HCT116 (cell line): Measurements from ENCODE around the gene TAS2R46. TPM values are rescaled to one million over a fixed set of nuclear protein-coding genes. Genes with fewer than 3 reads are reported as not detected.

Experiments
- ATAC-seq: fragments of 200-7000 bp; cut with Tn5 transposase; 2 replicates; pipeline ENCODE4 v1.9.1; 2020; ENCODE audit warnings: mild to moderate bottlenecking, moderate library complexity
- BruUV-seq: library from RNA; stranded (reverse); fragments of 400-500 nt; replicated peaks from 2 replicates; lab custom pipeline; 2021; lab: Mats Ljungman, UMichigan
- CTCF ChIA-PET: fragments of 300-600 bp; sonication (Branson Sonifier 250); formaldehyde crosslinking; loops from one replicate; lab custom pipeline; 2021; ENCODE audit warnings: antibody characterized with exemption; lab: Charles Lee
- POLR2A ChIA-PET: fragments of 300-600, 350-600 bp; sonication (Branson Sonifier 250); formaldehyde crosslinking; loops from one replicate; lab custom pipeline; 2021; ENCODE audit warnings: antibody characterized with exemption; lab: Charles Lee
- RAD21 ChIA-PET, 2 experiments: fragments of 300-600 bp; sonication (Branson Sonifier 250); formaldehyde crosslinking; loops; one replicate each; lab custom pipeline; 2023; ENCODE audit warnings: low total read pairs in 2 of 2; ENCODE audit not compliant: uncharacterized antibody in 2 of 2, unreplicated experiment in 2 of 2, low non-redundant PET in 1 of 2; lab: Charles Lee
- DNase-seq: peaks from one replicate; pipeline ENCODE4 v3.0.0-alpha.2; 2010; ENCODE audit warnings: low read depth, low spot score
- H2AFZ ChIP-seq: fragments of 200-600 bp; shearing (Covaris generic), sonication (generic); 2 replicates; pipeline ENCODE4 v1.6.1; 2017; ENCODE audit warnings: low read depth, mixed run types, mixed read lengths, antibody characterized with exemption, low read length; ENCODE audit not compliant: poor library complexity, severe bottlenecking
- H3K27ac ChIP-seq: 2 replicates; pipeline ENCODE4 v1.5.1; 2012; ENCODE audit warnings: low read depth, low read length
- H3K27me3 ChIP-seq: fragments of 200-600 bp; sonication (generic); 2 replicates; pipeline ENCODE4 v1.6.1; 2016; ENCODE audit warnings: mixed run types, low read length, mixed read lengths; ENCODE audit not compliant: insufficient read depth
- H3K36me3 ChIP-seq, 2 experiments: fragments of 200-500 bp in 1 of 2; fragments of 200-600 bp in 1 of 2; sonication (Bioruptor generic) in 1 of 2; sonication (generic) in 1 of 2; 2 replicates each; pipeline versions ENCODE4 v1.5.1 to v1.6.1; 2014 to 2016; ENCODE audit warnings: low read length in 2 of 2, inconsistent platforms in 1 of 2, mixed read lengths in 1 of 2, mixed run types in 1 of 2; ENCODE audit not compliant: insufficient read depth in 2 of 2, control insufficient read depth in 1 of 2
- H3K4me1 ChIP-seq, 2 experiments: fragments of 200-600 bp in 1 of 2; sonication (generic) in 1 of 2; 2 replicates each; pipeline versions ENCODE4 v1.5.1 to v1.6.1; 2012 to 2017; ENCODE audit warnings: low read length in 2 of 2, inconsistent platforms in 1 of 2, mild to moderate bottlenecking in 1 of 2, mixed read lengths in 1 of 2, mixed run types in 1 of 2, moderate library complexity in 1 of 2; ENCODE audit not compliant: insufficient read depth in 2 of 2, control insufficient read depth in 1 of 2
- H3K4me2 ChIP-seq: fragments of 200-600 bp; sonication (generic); 2 replicates; pipeline ENCODE4 v1.6.1; 2017; ENCODE audit warnings: mixed run types, low read length, mixed read lengths
- H3K4me3 ChIP-seq, 2 experiments: fragments of 200-600 bp in 1 of 2; sonication (generic) in 1 of 2; replicated peaks in 1 of 2; 2 replicates each; pipeline ENCODE4 v1.5.1; 2011 to 2016; ENCODE audit warnings: low read length in 2 of 2, control low read depth in 1 of 2, low read depth in 1 of 2, mild to moderate bottlenecking in 1 of 2, mixed read lengths in 1 of 2, mixed run types in 1 of 2
- H3K79me2 ChIP-seq: fragments of 200-600 bp; sonication (generic); 2 replicates; pipeline ENCODE4 v1.6.1; 2017; ENCODE audit warnings: mild to moderate bottlenecking, mixed run types, low read length, moderate library complexity, mixed read lengths; ENCODE audit not compliant: insufficient read depth
- H3K9ac ChIP-seq: fragments of 200-600 bp; sonication (generic); 2 replicates; pipeline ENCODE4 v1.6.1; 2016; ENCODE audit warnings: low read length, mixed read lengths
- H3K9me2 ChIP-seq: fragments of 200-600 bp; sonication (generic), shearing (Covaris generic); 2 replicates; pipeline ENCODE4 v1.6.1; 2017; ENCODE audit warnings: mixed run types, mild to moderate bottlenecking, moderate library complexity; ENCODE audit not compliant: insufficient read depth
- H3K9me3 ChIP-seq, 2 experiments: fragments of 200-500 bp in 1 of 2; fragments of 200-600 bp in 1 of 2; sonication (Bioruptor generic) in 1 of 2; sonication (generic) in 1 of 2; 2 replicates each; pipeline ENCODE4 v1.6.1; 2014 to 2017; ENCODE audit warnings: low read length in 2 of 2, mixed read lengths in 2 of 2, inconsistent platforms in 1 of 2, low read depth in 1 of 2, mild to moderate bottlenecking in 1 of 2, mixed run types in 1 of 2, moderate library complexity in 1 of 2; ENCODE audit not compliant: control insufficient read depth in 1 of 2, insufficient read depth in 1 of 2
- H4K20me1 ChIP-seq: fragments of 200-600 bp; sonication (generic), shearing (Covaris generic); 2 replicates; pipeline ENCODE4 v1.6.1; 2017; ENCODE audit warnings: mixed run types, mild to moderate bottlenecking, moderate library complexity; ENCODE audit not compliant: insufficient read depth
- CBX3 ChIP-seq: IDR thresholded peaks from 2 replicates; pipeline ENCODE4 v1.6.1; 2012; ENCODE audit warnings: low read depth
- CTCF ChIP-seq, 3 experiments: fragments of 200-600 bp in 1 of 3; sonication (generic) in 1 of 3; IDR thresholded peaks in 2 of 3; conservative IDR thresholded peaks in 1 of 3; 2 replicates each; pipeline ENCODE4 v1.5.1; 2012 to 2017; ENCODE audit warnings: low read depth in 2 of 3, low read length in 2 of 3, antibody characterized with exemption in 1 of 3, borderline replicate concordance in 1 of 3, control low read depth in 1 of 3, mild to moderate bottlenecking in 1 of 3, mixed read lengths in 1 of 3, mixed run types in 1 of 3, moderate library complexity in 1 of 3; ENCODE audit not compliant: insufficient read depth in 1 of 3
- EGR1 ChIP-seq: IDR thresholded peaks from 2 replicates; pipeline ENCODE4 v1.6.1; 2012; ENCODE audit warnings: low read depth
- ELF1 ChIP-seq: IDR thresholded peaks from 2 replicates; pipeline ENCODE4 v1.6.1; 2012; ENCODE audit warnings: low read depth, borderline replicate concordance
- EZH2 ChIP-seq: fragments of 200-600 bp; sonication (generic); IDR thresholded peaks from 2 replicates; pipeline ENCODE4 v1.6.1; 2017; ENCODE audit warnings: antibody characterized with exemption, mixed run types
- JUND ChIP-seq: IDR thresholded peaks from 2 replicates; pipeline ENCODE4 v1.6.1; 2012
- POLR2A ChIP-seq: IDR thresholded peaks from 2 replicates; pipeline ENCODE4 v1.7.0; 2011; ENCODE audit warnings: borderline replicate concordance; ENCODE audit not compliant: insufficient read depth, insufficient read length; ENCODE audit errors: extremely low read depth
- RAD21 ChIP-seq: IDR thresholded peaks from 2 replicates; pipeline ENCODE4 v1.6.1; 2012; ENCODE audit warnings: low read depth, mild to moderate bottlenecking
- SP1 ChIP-seq: IDR thresholded peaks from 2 replicates; pipeline ENCODE4 v1.6.1; 2012; ENCODE audit warnings: low read depth
- YY1 ChIP-seq: IDR thresholded peaks from 2 replicates; pipeline ENCODE4 v1.6.1; 2011; ENCODE audit warnings: low read length, low read depth, moderate library complexity, mild to moderate bottlenecking; ENCODE audit not compliant: insufficient replicate concordance; ENCODE audit errors: extremely low read depth
- ZFX ChIP-seq: fragments of 450-650 bp; IDR thresholded peaks from 2 replicates; pipeline ENCODE4 v1.6.1; 2017
- intact Hi-C: fragments of 100-400 bp; cut with micrococcal nuclease; formaldehyde crosslinking; loops from 2 replicates; pipeline ENCODE4 v1.10.0; 2022
- total RNA-seq: library from RNA; stranded (reverse); gene quantifications from one replicate; pipeline ENCODE4 v1.2.1, GENCODE V29; 2021; ENCODE audit not compliant: unreplicated experiment
- TF ChIP-seq, protein P1 (sequence below): IDR thresholded peaks from 2 replicates; pipeline ENCODE4 v1.6.1; 2012
- TF ChIP-seq, protein P2 (sequence below): IDR thresholded peaks from 2 replicates; pipeline ENCODE4 v1.6.1; 2012; ENCODE audit warnings: low read depth

TAS2R46 gene
- total RNA-seq, 1 experiment from 2014 or later: 0.42 TPM

GRCh38 chr12:11059784-11060183 lies 2.3 kb downstream of the TAS2R46 start:
- intact Hi-C loops: no loop called here
- no peak overlapping the region for H3K4me2 ChIP-seq
- POLR2A ChIA-PET: no interaction called here

GRCh38 chr12:11059041-11059440 lies 3.1 kb downstream of the TAS2R46 start:
- BruUV-seq: no TSS peak
- Histone ChIP-seq H3K79me2 (peaks cover 33% of the 10 kb centered on the region), H3K4me2 (no peak overlapping the region), H2AFZ (no peak overlapping the region), H3K27me3 (no peaks in the 10 kb centered on the region), H3K27ac (no peak overlapping the region), H3K4me3 (no peak overlapping the region), H3K36me3 (no peaks in the 10 kb centered on the region), H3K4me1 (no peaks in the 10 kb centered on the region), H4K20me1 (0 out of 2 replicates have a peak, but pooled peaks cover 3% of the 10 kb centered on the region), H3K9ac (no peak overlapping the region), H3K9me2 (no peaks in the 10 kb centered on the region), H3K9me3 (no peaks in the 10 kb centered on the region)
- ChIA-PET RAD21 (no interaction called here), CTCF (no interaction called here), POLR2A (no interaction called here)
- no peak for TF ChIP-seq CTCF (IDR thresholded peaks at IDR 0.05 in 2 of 3, conservative IDR thresholded peaks at IDR 0.05 in 1 of 3; ENCODE audit: borderline replicate concordance in 1 of 3, insufficient read depth in 1 of 3, low read depth in 2 of 3, low read length in 2 of 3)
- no peak for TF ChIP-seq RAD21
- no peak for TF ChIP-seq ELF1
- no peak for TF ChIP-seq EGR1
- no peak for TF ChIP-seq ZFX
- no peak for TF ChIP-seq POLR2A
- no peak for TF ChIP-seq EZH2
- TF ChIP-seq, protein P1, sequence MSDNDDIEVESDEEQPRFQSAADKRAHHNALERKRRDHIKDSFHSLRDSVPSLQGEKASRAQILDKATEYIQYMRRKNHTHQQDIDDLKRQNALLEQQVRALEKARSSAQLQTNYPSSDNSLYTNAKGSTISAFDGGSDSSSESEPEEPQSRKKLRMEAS: no peak
- TF ChIP-seq, protein P2, sequence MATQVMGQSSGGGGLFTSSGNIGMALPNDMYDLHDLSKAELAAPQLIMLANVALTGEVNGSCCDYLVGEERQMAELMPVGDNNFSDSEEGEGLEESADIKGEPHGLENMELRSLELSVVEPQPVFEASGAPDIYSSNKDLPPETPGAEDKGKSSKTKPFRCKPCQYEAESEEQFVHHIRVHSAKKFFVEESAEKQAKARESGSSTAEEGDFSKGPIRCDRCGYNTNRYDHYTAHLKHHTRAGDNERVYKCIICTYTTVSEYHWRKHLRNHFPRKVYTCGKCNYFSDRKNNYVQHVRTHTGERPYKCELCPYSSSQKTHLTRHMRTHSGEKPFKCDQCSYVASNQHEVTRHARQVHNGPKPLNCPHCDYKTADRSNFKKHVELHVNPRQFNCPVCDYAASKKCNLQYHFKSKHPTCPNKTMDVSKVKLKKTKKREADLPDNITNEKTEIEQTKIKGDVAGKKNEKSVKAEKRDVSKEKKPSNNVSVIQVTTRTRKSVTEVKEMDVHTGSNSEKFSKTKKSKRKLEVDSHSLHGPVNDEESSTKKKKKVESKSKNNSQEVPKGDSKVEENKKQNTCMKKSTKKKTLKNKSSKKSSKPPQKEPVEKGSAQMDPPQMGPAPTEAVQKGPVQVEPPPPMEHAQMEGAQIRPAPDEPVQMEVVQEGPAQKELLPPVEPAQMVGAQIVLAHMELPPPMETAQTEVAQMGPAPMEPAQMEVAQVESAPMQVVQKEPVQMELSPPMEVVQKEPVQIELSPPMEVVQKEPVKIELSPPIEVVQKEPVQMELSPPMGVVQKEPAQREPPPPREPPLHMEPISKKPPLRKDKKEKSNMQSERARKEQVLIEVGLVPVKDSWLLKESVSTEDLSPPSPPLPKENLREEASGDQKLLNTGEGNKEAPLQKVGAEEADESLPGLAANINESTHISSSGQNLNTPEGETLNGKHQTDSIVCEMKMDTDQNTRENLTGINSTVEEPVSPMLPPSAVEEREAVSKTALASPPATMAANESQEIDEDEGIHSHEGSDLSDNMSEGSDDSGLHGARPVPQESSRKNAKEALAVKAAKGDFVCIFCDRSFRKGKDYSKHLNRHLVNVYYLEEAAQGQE: no peak
- no peak for TF ChIP-seq JUND
- no peak for TF ChIP-seq YY1
- no peak for TF ChIP-seq SP1
- ATAC-seq: no peak
- intact Hi-C loops: no loop called here
- no peak for DNase-seq

More at GRCh38 chr12:11059784-11060183, 2.3 kb downstream of the TAS2R46 start:
- Histone ChIP-seq H2AFZ (no peak overlapping the region), H3K9ac (no peak overlapping the region), H4K20me1 (0 out of 2 replicates have a peak, but pooled peaks cover 3% of the 10 kb centered on the region), H3K36me3 (no peaks in the 10 kb centered on the region), H3K9me3 (no peaks in the 10 kb centered on the region), H3K4me1 (no peaks in the 10 kb centered on the region), H3K27me3 (no peaks in the 10 kb centered on the region), H3K79me2 (peaks cover 30% of the 10 kb centered on the region), H3K9me2 (no peaks in the 10 kb centered on the region), H3K4me3 (no peak overlapping the region), H3K27ac (no peak overlapping the region)
- CTCF ChIA-PET: no interaction called here
- DNase-seq (no peak), ATAC-seq (no peak)
- TF ChIP-seq ELF1 (no peak), CBX3 (no peak)
- RAD21 ChIA-PET: no interaction called here
- BruUV-seq: no TSS peak
